IPS DF 4.7 (cell line): ENCODE results near the gene GRID2.

ENCODE experiments used
- DNase-seq: peaks from one replicate; pipeline ENCODE4 v3.0.0-alpha.2; 2013; ENCODE audit warnings: low spot score; ENCODE audit errors: extremely low read depth

GRID2 gene

DNA sequence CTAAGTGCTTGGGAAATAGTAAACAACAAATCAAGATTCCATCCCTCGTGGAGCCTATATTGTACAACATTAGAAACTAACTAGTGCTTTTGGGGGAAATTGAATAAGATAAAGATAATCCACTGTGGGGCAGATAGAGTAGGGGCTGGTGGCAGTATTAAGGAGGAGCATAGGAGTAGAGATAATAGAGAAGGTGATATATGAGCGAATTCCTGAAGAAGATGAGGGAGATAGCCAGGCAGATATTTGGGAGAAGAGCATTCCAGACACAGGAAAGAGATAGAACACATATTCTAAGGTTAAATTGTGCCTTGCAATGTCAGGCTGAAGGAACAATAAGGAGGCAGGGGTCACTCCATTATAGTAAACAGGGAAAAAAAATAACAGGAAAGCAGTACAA, 218.2 kb downstream of the GRID2 start:
- no peak for DNase-seq

DNA sequence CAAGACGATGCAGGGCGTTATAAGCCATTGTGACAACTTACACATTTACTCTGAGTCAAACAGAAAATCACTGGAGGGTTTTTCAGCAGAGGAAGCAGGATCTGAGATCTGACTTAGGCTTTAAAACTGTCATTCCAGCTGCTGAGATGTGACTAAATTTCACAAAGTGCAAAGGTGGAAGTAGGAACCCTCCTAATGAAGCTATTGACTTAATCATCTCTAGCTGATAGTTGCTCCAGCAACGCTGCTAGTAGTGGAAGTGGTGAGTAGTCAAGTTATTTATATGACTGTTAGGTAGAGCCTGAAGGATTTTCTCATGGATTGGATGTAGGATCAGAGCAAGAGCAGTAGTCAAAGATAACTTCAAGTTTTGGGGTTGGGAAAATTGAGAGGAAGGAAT, 218.6 kb downstream of the GRID2 start:
- DNase-seq = no peak

DNA sequence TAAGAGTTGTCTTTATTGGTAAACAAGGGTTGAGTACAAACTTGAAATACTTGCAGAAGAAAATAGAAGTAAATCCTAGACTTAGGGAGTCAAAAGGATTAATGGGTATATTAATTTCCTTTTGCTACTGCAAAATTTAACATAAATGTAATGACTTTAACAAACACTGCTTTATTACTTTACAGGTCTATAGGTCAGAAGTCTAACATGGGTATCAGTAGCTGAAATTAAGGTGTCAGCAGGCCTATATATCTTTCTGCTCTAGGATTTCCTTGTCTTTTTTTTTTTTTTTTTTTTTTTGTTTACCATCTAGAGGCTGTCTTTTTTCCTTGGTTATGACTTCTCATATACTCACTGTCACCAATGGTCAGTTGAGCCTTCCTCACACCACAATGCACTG, 220.4 kb downstream of the GRID2 start:
- DNase-seq = no peak

DNA sequence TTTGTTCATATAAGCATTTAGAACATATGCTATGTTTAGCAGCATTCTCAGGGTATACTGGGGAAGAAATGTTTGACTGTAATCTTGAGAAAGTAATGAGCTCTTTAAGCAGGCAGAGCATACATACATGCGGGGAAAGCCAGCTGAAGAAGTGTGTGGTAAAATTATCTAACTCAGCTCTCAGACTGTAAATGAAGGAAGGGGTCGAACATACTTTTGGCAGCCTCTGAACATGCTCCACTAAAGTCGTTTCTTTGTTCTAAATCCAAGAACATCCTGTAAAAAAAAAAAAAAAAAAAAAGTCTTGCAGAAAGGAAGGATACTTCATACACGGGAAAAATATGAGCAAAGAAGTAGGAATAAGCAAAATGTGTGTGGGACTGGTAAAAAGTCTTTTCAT, 224.8 kb downstream of the GRID2 start:
- no peak for DNase-seq

DNA sequence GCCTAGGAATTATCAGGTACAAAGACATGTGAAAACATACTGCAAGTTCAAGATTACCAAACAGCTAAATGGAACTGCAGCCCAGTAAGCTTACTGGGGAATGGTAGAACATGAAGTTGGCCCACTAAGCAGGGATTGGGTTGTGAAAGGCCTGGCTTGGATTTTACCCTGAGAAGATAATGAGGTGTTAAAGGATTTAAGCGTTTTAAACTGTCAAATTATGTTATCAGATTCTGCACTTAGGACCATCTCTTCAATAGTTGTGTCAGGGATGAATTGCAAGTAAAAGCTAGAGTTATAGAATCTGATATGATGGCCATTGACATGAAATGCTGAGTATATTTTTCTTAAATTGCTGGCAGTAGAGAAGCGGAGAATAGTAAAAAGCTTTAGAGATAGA, 225.7 kb downstream of the GRID2 start:
- no peak for DNase-seq

DNA sequence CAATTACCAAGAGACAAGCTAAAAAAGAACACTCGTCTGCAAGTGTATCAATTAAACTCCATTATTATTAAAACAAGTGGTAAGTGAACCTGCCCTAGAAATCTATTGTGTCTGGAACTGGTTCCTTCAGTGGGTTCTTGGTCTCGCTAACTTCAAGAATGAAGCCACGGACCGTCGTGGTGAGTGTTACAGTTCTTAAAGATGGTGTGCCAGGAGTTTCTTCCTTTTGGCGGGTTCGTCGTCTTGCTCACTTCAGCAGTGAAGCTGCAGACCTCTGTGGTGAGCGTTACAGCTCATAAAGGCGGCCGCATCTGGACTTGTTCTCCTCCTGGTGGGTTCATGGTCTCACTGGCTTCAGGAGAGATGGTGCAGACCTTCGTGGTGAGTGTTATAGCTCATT, 231.8 kb downstream of the GRID2 start:
- DNase-seq = no peak

DNA sequence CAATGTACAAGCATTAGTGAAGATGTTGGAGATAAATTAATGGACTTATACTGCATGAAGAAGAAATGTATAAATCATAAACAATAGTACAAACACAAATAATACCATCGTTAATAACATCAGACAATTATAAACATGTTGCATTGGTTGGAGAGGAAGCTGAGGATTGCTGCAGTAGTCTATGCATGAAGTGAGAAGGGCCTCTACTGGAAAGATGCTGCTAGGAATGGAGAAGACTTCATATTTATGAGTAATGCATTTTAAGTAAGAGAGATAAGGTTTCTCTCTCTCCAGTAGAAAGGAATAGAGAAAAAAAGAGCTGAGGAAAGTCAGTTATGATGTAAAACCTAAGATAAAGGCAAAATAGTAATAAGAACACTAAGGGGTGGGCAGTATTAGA, 247.8 kb downstream of the GRID2 start:
- DNase-seq = no peak

DNA sequence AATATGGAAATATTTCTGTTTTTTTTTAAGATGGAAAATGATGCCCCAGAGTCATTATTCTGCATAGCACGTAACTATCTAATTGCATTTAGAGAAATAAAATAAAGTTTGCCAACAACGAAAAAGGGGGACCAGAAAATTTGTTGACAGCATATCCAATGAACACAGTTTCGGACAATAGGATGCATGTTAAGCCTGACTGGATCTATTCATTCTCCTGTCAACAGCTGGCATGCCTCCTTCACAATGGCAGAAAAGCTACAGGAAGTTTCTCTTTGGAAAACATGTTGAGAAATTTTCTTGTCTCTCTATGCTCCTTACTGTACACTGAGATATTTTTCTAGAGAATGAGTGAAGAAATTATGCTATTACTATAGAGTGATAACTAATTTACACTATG, 262.5 kb downstream of the GRID2 start:
- no peak for DNase-seq

DNA sequence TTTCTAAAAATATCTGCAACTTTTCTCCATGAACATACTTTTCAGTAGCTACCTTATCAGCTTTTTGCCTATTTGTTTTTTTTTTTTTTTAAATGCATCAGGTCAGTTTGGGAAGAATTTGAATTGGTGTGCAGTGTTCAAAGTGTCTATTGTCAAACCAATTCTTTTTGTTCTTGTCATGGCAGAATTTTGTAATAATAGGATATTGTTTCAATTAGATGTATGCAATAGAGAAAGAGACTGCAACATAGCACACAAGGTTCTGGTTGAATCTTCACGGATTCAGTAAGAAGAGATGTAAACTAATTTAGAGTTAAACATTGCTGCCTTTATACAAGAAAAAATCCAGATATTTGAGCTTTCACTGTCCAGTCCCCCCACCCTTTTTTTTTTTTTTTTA, 277.1 kb downstream of the GRID2 start:
- DNase-seq = no peak

DNA sequence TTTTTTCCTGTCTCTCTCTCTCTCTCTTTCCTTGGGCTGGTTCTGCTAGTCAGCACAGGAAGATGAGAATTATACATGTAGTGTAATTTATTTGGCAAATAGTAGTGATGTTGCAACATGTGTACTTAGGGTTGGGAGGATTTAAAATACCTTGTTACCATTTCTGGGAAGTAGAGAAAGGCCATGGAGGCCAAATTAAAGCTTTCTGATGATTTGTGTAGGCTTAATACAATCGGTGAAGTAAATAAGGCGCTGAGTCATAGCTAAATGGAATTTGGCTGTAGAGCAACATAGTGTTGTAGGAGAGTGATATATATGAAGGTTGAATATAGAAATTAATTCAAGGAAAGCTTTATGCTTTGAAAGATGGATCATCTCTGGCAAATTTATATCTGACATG, 295.3 kb downstream of the GRID2 start:
- no peak for DNase-seq

DNA sequence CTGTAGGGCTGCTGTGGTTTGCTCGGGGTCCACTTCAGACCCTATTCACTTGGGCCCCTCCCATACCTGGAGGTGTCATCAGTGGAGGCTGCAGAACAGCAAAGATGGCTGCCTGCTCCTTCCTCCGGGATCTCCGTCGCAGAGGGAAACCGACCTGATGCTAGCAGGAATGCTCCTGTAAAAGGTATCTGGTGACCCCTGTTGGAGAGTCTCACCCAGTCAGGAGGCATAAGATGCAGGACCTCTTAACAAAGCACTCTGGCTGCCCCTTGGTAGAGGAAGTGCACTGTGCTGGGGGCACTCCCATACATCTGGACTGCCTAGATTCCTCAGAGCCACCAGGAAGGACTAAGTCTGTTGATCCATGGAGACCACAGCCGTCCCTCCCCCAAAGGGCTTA, 296.9 kb downstream of the GRID2 start:
- DNase-seq = peak; percentile 46

DNA sequence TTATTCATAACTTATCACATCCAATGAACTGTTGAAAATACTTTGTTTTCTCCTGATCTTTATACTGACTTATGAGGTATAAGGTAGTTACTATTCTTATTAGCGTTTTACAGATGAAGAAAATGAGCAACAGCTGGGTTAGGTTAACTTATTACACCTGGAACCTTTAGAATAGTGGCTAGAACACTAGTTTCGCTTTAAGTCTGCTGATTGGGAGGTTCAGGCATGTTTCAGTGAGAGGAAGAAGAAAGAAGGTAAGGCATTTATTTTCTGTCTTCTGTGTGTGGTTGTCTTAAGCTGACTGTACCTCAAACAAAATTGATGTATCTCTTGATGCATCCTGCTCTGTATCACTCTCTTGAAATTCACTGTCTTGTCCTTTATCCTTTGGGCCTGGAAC, 302.5 kb downstream of the GRID2 start:
- DNase-seq = no peak

DNA sequence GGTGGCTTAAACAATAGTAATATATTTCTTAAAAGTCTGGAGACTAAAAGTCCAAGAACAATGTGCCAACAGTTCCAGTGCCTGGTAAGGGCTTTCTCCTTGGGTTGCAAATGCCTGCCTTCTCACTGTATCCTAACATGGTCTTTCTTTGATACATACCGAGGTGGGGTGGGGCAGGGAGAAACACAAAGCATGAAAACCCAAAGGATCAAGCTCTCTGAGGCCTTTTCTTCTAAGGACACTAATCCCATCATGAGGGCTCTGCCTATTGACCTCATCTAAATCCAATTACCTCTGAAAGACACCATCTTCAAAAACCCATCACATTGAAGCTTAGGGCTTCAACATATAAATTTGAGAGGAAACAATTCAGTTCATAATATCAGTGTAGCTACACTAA, 311.3 kb downstream of the GRID2 start:
- DNase-seq = no peak

DNA sequence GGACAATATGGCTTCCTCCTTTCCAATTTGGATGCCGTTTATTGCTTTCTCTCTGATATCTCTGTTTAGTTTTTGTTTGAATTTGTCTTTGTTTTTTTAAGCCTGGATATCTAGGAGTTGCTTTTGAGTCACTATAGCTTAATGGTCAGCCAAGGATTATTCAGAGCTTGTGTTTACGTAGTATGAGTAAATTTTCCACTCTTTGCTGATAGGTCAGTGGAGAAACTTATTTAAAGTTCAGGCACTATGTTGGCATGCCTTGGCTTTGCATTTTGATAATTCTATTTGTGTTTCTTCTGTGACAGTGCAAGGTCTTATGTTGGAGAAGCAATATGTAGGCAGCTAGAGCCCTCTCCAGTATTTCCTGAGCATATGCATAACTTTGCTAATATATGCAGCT, 315.2 kb downstream of the GRID2 start:
- no peak for DNase-seq

DNA sequence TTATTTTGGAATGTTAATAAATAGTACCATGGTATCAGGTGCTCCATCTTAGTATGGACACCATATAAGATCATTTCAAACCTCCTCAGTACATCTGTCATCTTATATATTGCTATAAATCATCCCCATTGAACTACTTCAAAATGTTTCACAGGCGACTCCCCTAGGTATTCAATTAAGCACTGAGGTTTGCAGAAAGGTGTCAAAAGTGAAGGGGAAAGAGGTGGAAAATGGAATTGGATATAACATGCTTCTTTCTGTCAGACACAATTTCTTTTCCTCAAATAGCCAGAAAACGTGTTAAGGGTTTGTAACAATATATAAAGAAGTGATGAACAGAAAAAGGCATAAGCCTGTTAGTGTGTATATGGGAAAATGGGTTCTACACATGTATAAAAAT, 325.5 kb downstream of the GRID2 start:
- no peak for DNase-seq

DNA sequence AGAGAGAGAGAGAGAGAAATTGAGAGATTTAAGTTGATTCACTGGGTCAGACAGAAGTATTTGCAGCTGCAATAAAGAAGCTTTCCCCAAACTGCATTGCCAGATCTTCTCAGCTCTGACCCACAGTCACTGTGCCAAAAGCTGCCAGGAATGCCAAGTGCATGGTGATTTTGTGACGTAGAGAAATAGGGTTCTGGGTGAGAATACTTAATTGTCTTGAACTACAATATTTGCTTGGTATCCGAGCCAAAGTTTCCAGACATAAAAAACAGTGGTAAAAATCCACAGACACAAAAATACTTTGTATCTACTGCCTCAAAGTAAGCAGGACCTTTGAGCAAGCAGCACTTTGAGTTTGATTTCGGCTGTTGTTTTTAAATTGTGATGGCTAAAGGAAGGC, 331.1 kb downstream of the GRID2 start:
- no peak for DNase-seq

DNA sequence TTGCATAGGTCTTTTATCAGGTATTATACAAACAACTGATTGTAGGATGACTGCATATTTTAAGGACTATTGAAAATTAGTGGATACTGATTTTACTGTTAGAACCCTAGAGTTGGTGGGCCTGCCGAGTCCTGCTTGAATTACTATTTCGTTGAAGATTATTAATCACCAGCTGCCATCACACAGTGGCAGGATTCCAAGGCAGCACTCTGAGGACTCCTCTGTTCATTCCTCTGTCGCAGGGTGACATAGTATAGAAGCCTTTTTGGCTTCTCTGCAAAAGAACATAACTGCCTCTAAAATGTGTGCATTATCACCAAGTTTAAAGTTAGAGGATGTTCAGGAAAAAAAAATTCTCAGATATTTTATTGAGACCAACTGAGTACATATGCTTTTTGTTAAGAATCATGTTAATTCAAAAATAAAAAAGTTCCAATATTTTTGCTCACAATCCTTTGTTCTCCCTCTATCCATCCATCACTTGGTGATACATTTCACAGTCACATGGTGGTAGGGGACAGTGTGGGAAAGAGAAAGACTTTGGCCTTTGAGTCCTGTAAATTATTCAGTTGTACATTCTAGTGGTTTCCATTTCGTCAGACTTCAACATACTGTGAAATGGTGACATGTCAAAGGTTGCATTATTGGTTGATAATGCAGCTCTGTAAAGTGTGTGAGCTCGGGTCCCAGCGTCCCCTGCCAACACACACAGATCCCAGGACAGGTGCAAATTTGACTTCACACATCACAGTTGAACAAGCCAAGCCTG, 332.5 kb downstream of the GRID2 start:
- DNase-seq = no peak

DNA sequence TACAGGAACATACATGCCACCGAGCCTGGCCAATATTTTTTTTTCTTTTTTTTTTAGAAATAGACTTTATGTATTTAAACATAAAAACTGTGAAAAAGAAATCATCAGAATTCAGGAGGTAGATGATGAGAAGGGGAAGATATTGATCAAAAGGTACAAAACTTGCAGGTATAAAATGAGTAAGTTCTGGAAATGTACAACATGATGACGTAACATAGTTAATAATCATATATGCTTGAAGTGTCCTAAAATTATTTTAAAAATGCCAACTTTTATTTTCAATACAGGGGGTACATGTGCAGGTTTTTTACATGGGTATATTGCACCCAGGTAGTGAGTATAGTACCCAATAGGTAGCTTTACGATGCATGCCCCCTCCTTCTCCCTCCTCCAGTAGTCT, 337.6 kb downstream of the GRID2 start:
- no peak for DNase-seq

DNA sequence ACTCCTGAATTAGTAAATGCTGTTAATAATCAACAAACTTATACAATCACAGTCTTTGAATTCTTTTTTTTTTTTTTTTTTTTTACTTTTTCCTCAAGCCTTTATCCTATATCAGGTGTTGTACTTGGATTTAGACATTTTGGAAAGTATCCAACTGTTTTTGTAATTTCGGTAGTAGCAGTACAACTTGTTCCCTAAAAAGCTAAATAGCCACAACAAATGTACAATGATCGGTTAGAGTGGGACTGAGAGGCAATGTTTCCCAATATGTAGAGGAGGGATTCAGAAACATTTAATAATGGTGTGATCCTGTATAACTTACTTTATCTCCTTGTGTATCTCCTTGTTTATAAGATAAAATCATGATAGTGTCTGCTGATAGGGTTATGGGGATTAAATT, 343.1 kb downstream of the GRID2 start:
- no peak for DNase-seq

DNA sequence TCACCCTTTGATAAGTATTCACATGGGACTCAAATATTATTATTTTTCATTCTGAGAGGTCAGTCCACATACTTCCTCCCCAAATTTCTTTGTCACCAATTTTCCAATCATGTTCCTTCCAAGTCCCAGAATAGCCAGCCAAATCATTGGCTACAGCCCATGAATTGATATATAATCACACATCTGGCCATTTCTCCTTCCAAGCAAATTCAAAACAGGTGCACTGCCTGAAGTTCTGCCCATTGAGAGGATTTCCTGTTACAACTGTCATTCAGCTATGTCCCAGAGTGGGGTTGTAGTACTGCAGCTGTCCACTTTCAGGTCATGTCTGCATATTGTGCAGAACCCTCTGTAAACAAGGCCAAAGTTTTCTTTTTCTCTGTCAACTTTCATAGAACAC, 347.8 kb downstream of the GRID2 start:
- no peak for DNase-seq

DNA sequence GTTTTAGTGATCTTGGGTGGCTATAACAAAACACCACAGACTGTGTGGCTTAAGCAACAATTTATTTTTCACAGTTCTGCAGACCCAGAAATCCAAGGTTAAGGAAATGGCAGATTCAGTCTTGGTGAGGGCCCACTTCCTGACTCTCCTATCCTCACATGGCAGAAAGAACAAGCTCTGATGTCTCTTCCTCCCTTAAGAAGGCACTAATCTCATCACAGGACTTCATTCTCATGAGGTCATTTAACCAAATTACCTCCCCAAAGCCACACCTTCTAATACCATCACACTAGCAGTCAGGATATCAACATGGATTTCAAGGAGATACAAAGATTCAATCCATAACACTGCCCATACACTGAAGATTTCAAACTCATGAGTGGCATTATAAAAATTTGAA, 350.3 kb downstream of the GRID2 start:
- no peak for DNase-seq

DNA sequence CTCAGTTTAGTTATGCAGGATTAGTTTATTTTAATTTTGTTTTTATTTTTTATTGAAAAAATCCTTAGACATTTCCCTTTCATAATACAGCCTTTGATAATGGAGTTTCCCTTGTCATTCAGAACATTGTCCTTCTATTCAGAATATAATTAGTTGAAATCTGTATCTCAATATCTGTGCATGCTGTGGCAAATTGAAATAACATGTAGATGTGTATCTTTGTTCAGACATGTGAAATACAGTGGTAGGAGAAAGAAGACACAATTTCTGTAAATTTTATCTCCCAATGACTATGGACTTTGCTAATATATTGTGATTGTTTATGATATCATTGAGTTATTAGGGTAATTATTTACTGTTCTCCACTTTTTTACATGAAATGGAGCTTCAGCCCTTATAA, 353.9 kb downstream of the GRID2 start:
- DNase-seq = no peak

DNA sequence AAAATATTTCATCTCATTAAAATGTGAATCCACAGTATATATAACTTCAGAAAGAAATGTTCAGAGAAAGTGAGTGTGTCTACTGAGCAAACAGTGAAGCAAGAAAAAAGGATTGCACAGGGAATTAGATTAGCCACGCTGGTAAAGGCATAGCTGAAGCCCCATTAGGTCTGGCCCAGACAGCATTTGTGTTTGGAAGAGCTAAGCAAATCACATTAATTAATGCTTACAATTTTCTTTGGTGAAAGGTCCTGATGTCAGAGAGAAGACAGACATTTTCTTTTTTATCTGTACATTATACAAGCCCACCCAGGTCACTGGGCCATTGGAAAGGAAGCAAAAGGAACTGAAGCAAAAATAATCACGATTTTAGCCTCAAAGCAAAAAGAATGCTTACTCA, 354.6 kb downstream of the GRID2 start:
- DNase-seq = no peak

DNA sequence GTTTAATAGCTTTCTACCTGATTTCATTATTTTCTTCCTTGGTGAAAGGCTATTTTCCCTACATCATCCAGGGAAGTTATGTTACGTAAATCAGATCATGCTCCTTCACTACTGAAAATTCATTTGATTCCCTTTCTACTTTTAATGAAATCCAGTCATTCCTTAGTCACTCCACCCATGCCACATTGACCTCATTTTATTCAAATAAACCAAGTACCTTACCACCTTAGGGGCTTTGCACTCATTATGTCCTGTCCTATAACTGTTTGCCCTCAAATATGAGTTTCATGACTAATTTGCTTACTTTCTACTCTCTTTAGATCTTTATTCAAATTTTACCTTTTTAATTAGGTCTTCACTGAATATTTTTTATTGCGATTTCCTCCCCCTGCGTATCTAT, 374.0 kb downstream of the GRID2 start:
- no peak for DNase-seq
